PC-9 (cell line): ENCODE results near the gene PTPN11. TPM values are rescaled to one million over a fixed set of nuclear protein-coding genes. Genes with fewer than 3 reads are reported as not detected.

Source experiments
- BruUV-seq: library from RNA; stranded (reverse); fragments of 400-500 nt; replicated peaks from 2 replicates; lab custom pipeline; 2021; lab: Mats Ljungman, UMichigan
- CTCF ChIA-PET: fragments of 300-600 bp; sonication (Branson Sonifier 250); formaldehyde crosslinking; loops from one replicate; lab custom pipeline; 2022; ENCODE audit warnings: antibody characterized with exemption; lab: Charles Lee
- POLR2A ChIA-PET: fragments of 300-600 bp; sonication (Branson Sonifier 250); formaldehyde crosslinking; loops from one replicate; lab custom pipeline; 2022; ENCODE audit warnings: antibody characterized with exemption; ENCODE audit not compliant: unreplicated experiment; lab: Charles Lee
- DNase-seq, 2 experiments: peaks; one replicate each; pipeline versions ENCODE4 v3.0.0 to v3.0.0-alpha.2; 2015 to 2022; ENCODE audit warnings: mixed read lengths in 1 of 2
- H2AFZ ChIP-seq: fragments of 200-600 bp; sonication (generic); 2 replicates; pipeline ENCODE4 v1.8.1; 2017; ENCODE audit warnings: antibody characterized with exemption
- H3F3A ChIP-seq: fragments of 200-600 bp; sonication (generic); 2 replicates; pipeline ENCODE4 v1.8.1; 2017; ENCODE audit warnings: antibody characterized with exemption, mild to moderate bottlenecking, low read depth; ENCODE audit not compliant: insufficient read depth
- H3K27ac ChIP-seq: fragments of 200-600 bp; sonication (generic); 2 replicates; pipeline ENCODE4 v1.6.1; 2016; ENCODE audit warnings: mixed run types
- H3K27me3 ChIP-seq: fragments of 200-600 bp; sonication (generic); 2 replicates; pipeline ENCODE4 v1.6.1; 2016; ENCODE audit warnings: low read depth, mixed run types; ENCODE audit not compliant: insufficient read depth
- H3K36me3 ChIP-seq: fragments of 200-600 bp; sonication (generic); 2 replicates; pipeline ENCODE4 v1.6.1; 2016; ENCODE audit warnings: low read depth, mixed run types
- H3K4me1 ChIP-seq: fragments of 200-600 bp; sonication (generic); replicated peaks from 2 replicates; pipeline ENCODE4 v1.6.1; 2016; ENCODE audit warnings: mixed run types; ENCODE audit not compliant: insufficient read depth
- H3K4me2 ChIP-seq: fragments of 200-600 bp; sonication (generic); 2 replicates; pipeline ENCODE4 v1.6.1; 2017; ENCODE audit warnings: mixed run types
- H3K4me3 ChIP-seq: fragments of 200-600 bp; sonication (generic); 2 replicates; pipeline ENCODE4 v1.6.1; 2016; ENCODE audit warnings: mixed run types
- H3K79me2 ChIP-seq: fragments of 200-600 bp; sonication (generic); 2 replicates; pipeline ENCODE4 v1.6.1; 2017; ENCODE audit warnings: low read depth, mixed run types
- H3K9me2 ChIP-seq: fragments of 200-600 bp; sonication (generic); 2 replicates; pipeline ENCODE4 v1.8.1; 2017; ENCODE audit warnings: mild to moderate bottlenecking; ENCODE audit not compliant: insufficient read depth
- H3K9me3 ChIP-seq: fragments of 200-600 bp; sonication (generic); 2 replicates; pipeline ENCODE4 v1.8.1; 2016; ENCODE audit warnings: low read depth; ENCODE audit not compliant: insufficient read depth
- H4K20me1 ChIP-seq: fragments of 200-600 bp; sonication (generic); 2 replicates; pipeline ENCODE4 v1.8.1; 2017; ENCODE audit not compliant: insufficient read depth
- CTCF ChIP-seq: fragments of 200-600 bp; sonication (generic); conservative IDR thresholded peaks from 2 replicates; pipeline ENCODE4 v1.6.1; 2017; ENCODE audit warnings: mixed run types, antibody characterized with exemption, mild to moderate bottlenecking, moderate library complexity
- EZH2 ChIP-seq: fragments of 200-600 bp; sonication (generic); IDR thresholded peaks from 2 replicates; pipeline ENCODE4 v1.8.0; 2017; ENCODE audit warnings: antibody characterized with exemption, low read depth
- intact Hi-C: fragments of 100-400 bp; cut with micrococcal nuclease; formaldehyde crosslinking; loops from one replicate; pipeline ENCODE4 v1.10.0; 2022; ENCODE audit not compliant: unreplicated experiment
- total RNA-seq: library from RNA; stranded (reverse); gene quantifications from 2 replicates; pipeline ENCODE4 v1.2.3, GENCODE V29; 2021

PTPN11 gene
- total RNA-seq, 1 experiment from 2014 or later: 113 TPM

- Histone ChIP-seq H3K79me2 (no peaks in the 10 kb centered on the region), H3K9me3 (no peaks in the 10 kb centered on the region), H3K9me2 (no peaks in the 10 kb centered on the region; the same call in 1 of the 2 replicates), H3K36me3 (peaks cover 16% of the 10 kb centered on the region), H2AFZ (no peak overlapping the region), H3K4me2 (no peak overlapping the region), H3K4me1 (no peaks in the 10 kb centered on the region), H3K4me3 (no peak overlapping the region), H4K20me1 (no peaks in the 10 kb centered on the region), H3K27me3 (no peaks in the 10 kb centered on the region), H3F3A (no peaks in the 10 kb centered on the region), H3K27ac (no peak overlapping the region)
- intact Hi-C loops: no loop called here
- no peak for DNase-seq
- TF ChIP-seq EZH2 (no peak), CTCF (no peak)
- POLR2A ChIA-PET: interaction anchor here (0.7 kb wide), 1 partner anchor 979 kb away, joined by 7 read pairs; no protein-coding TSS in a partner anchor
- CTCF ChIA-PET: interaction anchor here (0.5 kb wide), 1 partner anchor 16 kb away, joined by 11 read pairs; no protein-coding TSS in a partner anchor
- no TSS peak for BruUV-seq
Measured at GRCh38 chr12:112489456-112489855, 70.7 kb downstream of the PTPN11 start.

GRCh38 chr12:112496496-112496895, 77.7 kb downstream of the PTPN11 start:
- H3K79me2 ChIP-seq: no peaks in the 10 kb centered on the region
- ChIA-PET CTCF (interaction anchor here (0.6 kb wide), 1 partner anchor 125 kb away, joined by 3 read pairs; no protein-coding TSS in a partner anchor), POLR2A (no interaction called here)
- no peak overlapping the region for H3K27ac ChIP-seq
- H3F3A ChIP-seq: no peaks in the 10 kb centered on the region
- BruUV-seq: no TSS peak
- H3K9me2 ChIP-seq: no peaks in the 10 kb centered on the region
- no peak overlapping the region for H3K4me3 ChIP-seq
- no peaks in the 10 kb centered on the region for H3K9me3 ChIP-seq
- no peaks in the 10 kb centered on the region for H3K27me3 ChIP-seq
- H3K4me2 ChIP-seq: no peak overlapping the region
- DNase-seq: no peak
- H4K20me1 ChIP-seq: 0 out of 2 replicates have a peak, but pooled peaks cover 5% of the 10 kb centered on the region
- H3K36me3 ChIP-seq: peaks cover 7% of the 10 kb centered on the region; the same call in 1 of the 2 replicates
- H3K4me1 ChIP-seq: no peaks in the 10 kb centered on the region
- TF ChIP-seq CTCF (no peak), EZH2 (no peak)
- no peak overlapping the region for H2AFZ ChIP-seq
- intact Hi-C loops: no loop called here

- no peak overlapping the region for H2AFZ ChIP-seq
- H3K9me3 ChIP-seq: no peaks in the 10 kb centered on the region
- H3K27me3 ChIP-seq: no peaks in the 10 kb centered on the region
- no peak overlapping the region for H3K4me2 ChIP-seq
- H3K9me2 ChIP-seq: no peaks in the 10 kb centered on the region
- ChIA-PET POLR2A (no interaction called here), CTCF (no interaction called here)
- intact Hi-C loops: no loop called here
- TF ChIP-seq CTCF (no peak), EZH2 (no peak)
- no peaks in the 10 kb centered on the region for H3F3A ChIP-seq
- no TSS peak for BruUV-seq
- no peak overlapping the region for H3K27ac ChIP-seq
- no peak overlapping the region for H3K4me3 ChIP-seq
- H3K79me2 ChIP-seq: no peaks in the 10 kb centered on the region
- H3K36me3 ChIP-seq: peaks cover 12% of the 10 kb centered on the region; the same call in 1 of the 2 replicates
- H4K20me1 ChIP-seq: 0 out of 2 replicates have a peak, but pooled peaks cover 5% of the 10 kb centered on the region
- H3K4me1 ChIP-seq: no peaks in the 10 kb centered on the region
- DNase-seq: no peak
Measured at GRCh38 chr12:112498580-112498979, 79.8 kb downstream of the PTPN11 start.
